GM19035 (cell line): ENCODE data around the gene RTL9.
A peak's percentile ranks its signal among the peaks of the same experiment; 100 is the strongest.
"Not testable (repeated sequence)": the region's sequence is repeated elsewhere in the genome, so short reads cannot be mapped to it uniquely, and the experiment has no call there.

Experiments
- ATAC-seq: cut with Tn5 transposase; IDR thresholded peaks from one replicate; pipeline ENCODE4 v1.9.1; 2021; ENCODE audit not compliant: unreplicated experiment

The RTL9 gene

GRCh38 chrX:110403441-110404238 lies 45.0 kb downstream of the RTL9 start:
- ATAC-seq = no peak

- no peak for ATAC-seq
Observed at GRCh38 chrX:110404376-110404775, 45.7 kb downstream of the RTL9 start.

- ATAC-seq = not testable (repeated sequence)
Observed at GRCh38 chrX:110406250-110406649, 47.6 kb downstream of the RTL9 start.

- no peak for ATAC-seq
Observed at GRCh38 chrX:110406822-110407221, 48.2 kb downstream of the RTL9 start.

GRCh38 chrX:110407910-110408545 lies 49.4 kb downstream of the RTL9 start:
- peak; percentile 67 for ATAC-seq
